Measurements from ENCODE around the gene CACNG4.

CACNG4 gene

DNA sequence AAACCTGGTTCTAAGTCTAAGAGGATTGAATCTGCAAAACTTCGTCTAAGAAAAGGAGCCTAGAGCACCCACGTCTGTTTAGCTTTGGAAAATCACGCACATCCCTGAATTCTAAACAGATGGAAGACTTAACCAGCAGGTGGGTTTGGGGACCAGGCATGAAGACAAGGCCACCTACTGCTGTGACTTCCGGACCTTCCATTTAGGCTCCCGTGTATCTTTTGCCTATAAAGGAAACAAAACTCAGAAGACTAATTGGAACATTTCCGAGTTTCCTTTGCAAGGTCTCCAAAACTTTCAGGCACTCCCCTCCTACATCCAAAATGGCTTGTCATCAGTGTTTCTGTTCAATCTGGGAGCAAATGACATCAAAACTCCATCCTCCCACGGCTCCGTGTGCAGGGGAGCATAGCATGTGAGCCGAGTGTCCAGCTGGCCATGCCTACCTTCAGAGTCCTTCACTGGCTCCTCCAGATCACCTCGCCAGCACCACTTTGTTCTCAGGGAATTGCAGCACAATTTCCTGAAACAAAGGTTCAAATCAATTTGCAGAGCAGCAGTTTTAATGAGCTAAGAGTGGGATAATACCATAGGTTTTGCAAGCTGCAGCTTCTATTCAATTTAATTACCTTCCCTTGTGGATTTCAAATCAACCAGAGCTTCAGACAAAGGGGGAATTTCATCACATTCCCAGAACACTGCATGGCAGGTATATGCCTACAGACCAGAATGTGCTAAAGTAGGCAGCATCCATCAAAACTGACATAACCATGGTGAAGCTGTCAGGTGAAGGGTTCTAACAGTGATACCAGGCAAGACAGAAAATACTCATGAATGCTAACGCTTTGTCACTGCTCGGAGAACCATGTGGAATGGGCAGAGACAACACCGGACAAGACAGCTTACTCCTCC lies 103.3 kb downstream of the CACNG4 start:
- no peak for DNase-seq

DNA sequence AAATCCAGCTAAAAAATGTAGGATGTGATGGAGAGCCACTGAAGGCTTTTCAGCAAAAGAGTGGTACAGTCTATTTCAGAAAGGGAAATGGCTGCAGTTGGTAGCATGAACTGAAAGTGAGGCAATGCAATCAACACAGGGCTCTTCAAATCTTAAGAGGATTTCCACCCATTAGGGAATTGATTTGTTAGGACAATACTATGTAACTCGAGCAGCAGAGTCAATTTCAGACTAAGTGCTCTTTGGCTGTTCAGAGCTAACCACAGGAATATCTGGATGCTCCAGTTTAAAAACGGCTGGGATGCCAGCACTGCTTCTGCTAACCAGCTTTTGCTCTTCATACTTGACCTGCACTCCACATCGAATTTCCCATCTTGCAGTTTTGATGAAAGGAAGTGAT lies 104.5 kb downstream of the CACNG4 start:
- peak; percentile 70 for DNase-seq

DNA sequence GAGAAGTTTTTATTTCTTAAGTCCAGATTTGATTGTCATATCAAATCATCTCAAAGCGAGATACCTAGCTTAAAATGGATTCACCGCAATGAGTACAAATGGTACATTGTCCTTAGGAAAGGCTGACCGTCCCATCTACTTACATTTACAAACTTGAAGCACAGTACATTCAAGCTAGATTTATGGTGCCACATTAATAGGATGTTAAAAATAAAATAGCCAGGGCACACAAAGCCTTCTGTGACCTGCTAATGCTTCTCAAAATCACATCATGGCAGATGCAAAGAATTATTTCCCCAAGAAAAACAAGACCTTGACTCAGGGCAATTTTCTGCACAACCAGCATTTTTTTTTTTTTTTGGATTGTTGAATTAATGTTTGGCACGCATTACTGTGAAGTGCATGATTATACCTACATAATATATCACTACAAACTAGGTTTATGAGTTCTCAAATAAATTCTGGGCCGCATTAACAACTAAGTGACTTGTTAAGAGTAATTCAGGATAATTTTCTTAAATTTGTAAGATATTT lies 105.2 kb downstream of the CACNG4 start:
- no peak for DNase-seq

DNA sequence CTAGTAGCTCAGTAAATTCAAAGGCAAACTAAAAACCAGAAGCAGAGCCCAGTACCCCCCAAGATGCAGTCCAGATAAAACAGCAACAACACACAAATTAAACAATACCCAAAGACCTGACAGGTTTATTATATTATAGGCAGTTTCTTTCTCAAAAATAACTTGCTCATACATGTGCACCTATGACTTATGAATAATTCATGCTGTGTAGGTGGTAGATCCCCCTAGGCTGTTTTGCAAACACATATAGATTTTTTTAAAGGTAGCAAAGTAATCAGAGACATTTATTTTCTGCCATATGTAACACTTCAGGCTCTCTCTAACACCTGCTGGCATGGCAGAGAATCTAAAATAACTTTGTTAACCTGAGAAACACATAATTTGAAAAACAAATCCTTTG lies 107.1 kb downstream of the CACNG4 start:
- DNase-seq: no peak

GRCh38 chr17:67072885-67073284 lies 108.4 kb downstream of the CACNG4 start:
- DNase-seq: no peak

GRCh38 chr17:67074781-67075180 lies 110.3 kb downstream of the CACNG4 start:
- no peak for DNase-seq

DNA sequence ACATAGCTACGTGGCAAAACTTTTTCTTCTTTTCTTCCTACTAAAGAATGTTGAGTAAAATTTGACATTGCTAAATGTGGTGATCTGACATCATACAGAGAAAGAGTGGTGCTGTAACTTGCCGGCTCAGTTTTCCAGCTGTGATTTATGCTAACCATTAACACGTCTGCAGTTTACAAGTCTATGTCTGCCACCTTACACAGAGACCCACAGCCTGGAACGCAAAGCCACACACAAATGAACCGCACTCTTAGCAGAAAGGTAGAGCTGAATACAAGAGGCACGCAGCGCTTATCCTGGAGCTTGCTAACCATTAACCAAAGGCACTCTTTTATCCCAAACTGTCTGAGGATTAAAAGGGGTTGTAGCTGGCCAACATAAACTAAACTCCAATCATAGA lies 111.8 kb downstream of the CACNG4 start:
- DNase-seq: no peak

GRCh38 chr17:67078292-67078691 lies 113.8 kb downstream of the CACNG4 start:
- DNase-seq: no peak

DNA sequence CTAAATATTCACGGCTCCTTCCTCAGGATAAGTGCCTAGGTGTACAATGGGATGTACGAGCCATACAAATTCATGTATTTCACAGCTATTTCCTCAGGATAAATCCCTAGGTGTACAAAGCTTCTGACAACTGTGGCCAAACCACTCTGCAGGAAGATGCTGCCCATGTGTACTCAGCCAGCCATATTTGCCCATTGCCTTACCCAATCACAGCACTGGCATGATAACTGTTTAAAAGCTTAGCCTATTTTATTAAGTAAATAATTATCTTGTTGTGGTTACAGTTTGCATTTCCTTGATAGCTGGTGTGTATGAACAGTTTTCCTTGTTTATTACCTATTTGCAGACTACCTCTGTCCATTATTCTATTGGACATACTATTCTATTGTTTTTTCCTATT lies 115.0 kb downstream of the CACNG4 start:
- DNase-seq: no peak

DNA sequence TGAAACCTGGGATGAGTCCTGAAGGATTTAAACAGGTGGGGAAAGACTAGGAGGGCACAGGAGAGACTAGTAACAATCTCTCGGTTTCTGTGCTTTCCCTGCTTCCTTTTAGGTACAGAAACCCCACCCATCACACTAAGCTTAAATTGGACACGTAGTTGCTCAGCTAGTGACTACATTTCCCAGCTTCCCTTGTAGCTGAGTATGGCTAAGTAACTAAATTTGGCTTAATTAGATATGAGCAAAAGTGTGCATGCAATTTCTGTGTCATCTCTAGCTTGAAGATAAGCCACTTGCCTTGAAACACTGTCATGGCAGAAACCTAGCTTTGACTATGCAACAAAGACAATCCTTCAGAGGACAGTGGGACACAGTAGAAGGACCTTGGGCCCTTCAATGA lies 116.3 kb downstream of the CACNG4 start:
- DNase-seq: no peak

DNA sequence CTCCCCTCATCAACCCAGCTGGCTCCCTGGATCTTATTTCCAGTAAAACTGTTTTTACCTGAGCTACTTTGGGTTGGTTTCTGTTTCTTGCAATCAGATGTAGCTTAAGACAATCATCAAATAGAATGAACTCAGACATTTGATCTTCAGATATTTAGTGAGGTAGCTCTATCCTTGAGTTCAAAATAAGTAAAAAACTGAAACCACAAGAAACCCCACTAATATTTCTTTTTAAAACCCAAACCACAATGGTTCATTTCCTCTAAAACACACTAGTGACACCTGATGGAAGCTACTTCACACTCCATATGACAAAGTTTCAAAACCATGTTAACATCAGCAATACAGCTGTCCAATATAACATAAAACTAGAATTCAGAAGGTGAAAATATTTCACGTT lies 117.6 kb downstream of the CACNG4 start:
- no peak for DNase-seq

Measured in DMS79 treated with DMSO at 0.1 percent for 48 hours (cell line).